MM.1S (cell line): ENCODE results near the gene PSME2.

Experiments
- EZH2phosphoT487 ChIP-seq: fragments of 300-600 bp; sonication (generic); IDR thresholded peaks from 2 replicates; pipeline ENCODE4 v1.6.1; 2018; ENCODE audit warnings: antibody characterized with exemption, low read length
- TF ChIP-seq, protein P1 (sequence below): fragments of 300-600 bp; sonication (generic); IDR thresholded peaks from 2 replicates; pipeline ENCODE4 v1.5.1; 2016; ENCODE audit warnings: antibody characterized with exemption, low read length, mixed read lengths

DNA sequence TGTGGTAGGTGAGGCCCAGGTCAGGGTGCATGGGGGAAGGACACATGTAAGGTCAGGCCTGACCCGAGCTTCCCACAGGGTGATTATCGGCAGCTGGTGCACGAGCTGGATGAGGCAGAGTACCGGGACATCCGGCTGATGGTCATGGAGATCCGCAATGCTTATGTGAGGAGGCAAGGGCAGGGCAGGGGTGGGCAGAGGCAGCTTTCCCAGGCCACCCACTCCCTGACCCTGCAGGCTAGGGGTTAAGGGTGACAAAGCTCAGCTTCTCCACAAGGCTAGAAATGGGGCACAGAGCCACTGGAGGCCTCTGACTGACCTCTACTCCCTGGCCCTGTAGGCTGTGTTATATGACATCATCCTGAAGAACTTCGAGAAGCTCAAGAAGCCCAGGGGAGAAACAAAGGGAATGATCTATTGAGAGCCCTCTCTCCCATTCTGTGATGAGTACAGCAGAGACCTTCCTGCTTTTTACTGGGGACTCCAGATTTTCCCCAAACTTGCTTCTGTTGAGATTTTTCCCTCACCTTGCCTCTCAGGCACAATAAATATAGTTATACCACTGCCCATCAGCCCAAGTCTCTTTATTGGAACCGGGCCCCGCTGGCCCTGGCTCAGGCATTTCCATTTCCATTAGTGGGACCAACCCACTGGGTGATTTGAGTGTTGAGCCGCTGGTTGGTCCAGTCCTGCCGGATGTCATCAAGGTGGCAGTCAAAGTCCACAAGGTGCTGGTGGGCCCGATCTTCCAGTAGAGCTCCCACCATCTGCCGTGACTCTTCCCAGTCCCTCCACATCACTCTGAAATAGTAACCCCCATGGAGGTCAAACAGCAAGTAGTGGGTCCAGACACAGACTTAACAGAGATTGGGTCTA, 7.8 kb downstream of the PSME2 start:
- TF ChIP-seq, protein P1, sequence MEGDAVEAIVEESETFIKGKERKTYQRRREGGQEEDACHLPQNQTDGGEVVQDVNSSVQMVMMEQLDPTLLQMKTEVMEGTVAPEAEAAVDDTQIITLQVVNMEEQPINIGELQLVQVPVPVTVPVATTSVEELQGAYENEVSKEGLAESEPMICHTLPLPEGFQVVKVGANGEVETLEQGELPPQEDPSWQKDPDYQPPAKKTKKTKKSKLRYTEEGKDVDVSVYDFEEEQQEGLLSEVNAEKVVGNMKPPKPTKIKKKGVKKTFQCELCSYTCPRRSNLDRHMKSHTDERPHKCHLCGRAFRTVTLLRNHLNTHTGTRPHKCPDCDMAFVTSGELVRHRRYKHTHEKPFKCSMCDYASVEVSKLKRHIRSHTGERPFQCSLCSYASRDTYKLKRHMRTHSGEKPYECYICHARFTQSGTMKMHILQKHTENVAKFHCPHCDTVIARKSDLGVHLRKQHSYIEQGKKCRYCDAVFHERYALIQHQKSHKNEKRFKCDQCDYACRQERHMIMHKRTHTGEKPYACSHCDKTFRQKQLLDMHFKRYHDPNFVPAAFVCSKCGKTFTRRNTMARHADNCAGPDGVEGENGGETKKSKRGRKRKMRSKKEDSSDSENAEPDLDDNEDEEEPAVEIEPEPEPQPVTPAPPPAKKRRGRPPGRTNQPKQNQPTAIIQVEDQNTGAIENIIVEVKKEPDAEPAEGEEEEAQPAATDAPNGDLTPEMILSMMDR, result no peak
- TF ChIP-seq EZH2phosphoT487, result no peak
